Activated T-cell treated with anti-CD3 and anti-CD28 coated beads, Interleukin-2, amount 50 U/mL, for 72 hours (primary cell): ENCODE measurements around the gene ZNF618. TPM values are rescaled to one million over a fixed set of nuclear protein-coding genes. Genes with fewer than 3 reads are reported as not detected.

Experiments used
- ATAC-seq, 2 donors: fragments of 150-1000 bp; cut with Tn5 transposase; replicated peaks in 1 of 2; 2 replicates each; pipeline ENCODE4 v1.10.0; 2021; ENCODE audit warnings: moderate library complexity in 2 of 2, mild to moderate bottlenecking in 1 of 2
- DNase-seq, 2 donors: peaks; one replicate each; pipeline ENCODE4 v3.0.0; 2021 to 2022; ENCODE audit warnings: mixed read lengths in 1 of 2
- H3K27ac Mint-ChIP-seq: one replicate; pipeline ENCODE4 v1.8.0; 2022; ENCODE audit warnings: mild to moderate bottlenecking, moderate library complexity, mixed read lengths
- H3K27me3 Mint-ChIP-seq: one replicate; pipeline ENCODE4 v1.8.0; 2022; ENCODE audit warnings: low read depth, mixed read lengths
- H3K36me3 Mint-ChIP-seq, 2 donors: one replicate each; pipeline ENCODE4 v1.8.0; 2022; ENCODE audit warnings: mixed read lengths in 2 of 2, mild to moderate bottlenecking in 1 of 2; ENCODE audit not compliant: insufficient read depth in 2 of 2
- H3K4me1 Mint-ChIP-seq: one replicate; pipeline ENCODE4 v1.8.0; 2022; ENCODE audit warnings: low read depth, mixed read lengths
- H3K4me3 Mint-ChIP-seq, 2 donors: one replicate each; pipeline ENCODE4 v1.8.0; 2022; ENCODE audit warnings: mild to moderate bottlenecking in 2 of 2, mixed read lengths in 2 of 2, moderate library complexity in 2 of 2
- H3K9me3 Mint-ChIP-seq, 2 donors: one replicate each; pipeline ENCODE4 v1.8.0; 2022; ENCODE audit warnings: mixed read lengths in 2 of 2
- total RNA-seq, 2 donors: library from RNA; stranded (reverse); gene quantifications; one replicate each; pipeline ENCODE4 v1.2.3, GENCODE V29; 2022

ZNF618 gene
- total RNA-seq, 2 donors from 2014 or later = 0.23 to 0.62 TPM

- Mint-ChIP-seq H3K4me1 (peaks cover 3% of the 10 kb centered on the region), H3K36me3 (peaks cover 3 to 7% of the 10 kb centered on the region in 2 donors), H3K27me3 (peaks cover 43% of the 10 kb centered on the region), H3K9me3 (peaks cover 3 to 4% of the 10 kb centered on the region in 2 donors), H3K27ac (no peak overlapping the region), H3K4me3 (no peak overlapping the region)
- ATAC-seq = no peak
- DNase-seq = no peak
Measured at GRCh38 chr9:114102484-114102883, 226.4 kb downstream of the ZNF618 start.

GRCh38 chr9:114105236-114105635 is 229.1 kb downstream of the ZNF618 start:
- Mint-ChIP-seq H3K4me1 (no peaks in the 10 kb centered on the region), H3K9me3 (peaks cover 3 to 4% of the 10 kb centered on the region in 2 donors), H3K4me3 (no peak overlapping the region), H3K36me3 (peaks cover 3 to 7% of the 10 kb centered on the region in 2 donors), H3K27me3 (peaks cover 26% of the 10 kb centered on the region), H3K27ac (no peak overlapping the region)
- DNase-seq (no peak), ATAC-seq (no peak)

Other genes starting within 250 kb of the ZNF618 start
- gene AMBP, start 202.0 kb downstream of the ZNF618 start, total RNA-seq = not detected
- not detected for gene KIF12, start 223.0 kb downstream of the ZNF618 start, total RNA-seq